Measurements from ENCODE around the gene OR10G3. TPM values are rescaled to one million over a fixed set of nuclear protein-coding genes. Genes with fewer than 3 reads are reported as not detected.
A peak's percentile ranks its signal among the peaks of the same experiment; 100 is the strongest.
"Not testable (repeated sequence)": the region's sequence is repeated elsewhere in the genome, so short reads cannot be mapped to it uniquely, and the experiment has no call there.

OR10G3 gene
- total and polyA plus RNA-seq, 2 of the 13 experiments (the other 11 are each of a cell fraction or from before 2014, with no cell fraction given) = not detected

DNA sequence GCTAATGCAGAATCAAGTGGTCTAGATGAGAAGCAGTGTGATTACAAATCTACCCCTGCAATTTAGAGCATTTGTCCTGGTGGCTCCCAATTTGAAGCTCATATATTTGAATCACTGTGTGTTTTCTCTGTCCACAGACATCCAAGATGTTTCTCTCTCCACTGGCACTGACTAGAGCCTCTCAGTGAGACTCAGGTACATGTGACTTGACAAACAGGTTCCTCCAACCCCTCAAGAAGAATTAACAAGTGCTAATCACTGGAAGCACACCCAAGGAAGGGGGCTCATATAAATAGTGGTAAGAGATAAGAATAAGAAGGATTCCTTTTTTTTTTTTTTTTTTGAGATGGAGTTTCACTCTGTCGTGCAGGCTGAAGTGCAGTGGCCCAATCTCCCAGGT, 34.4 kb upstream of the OR10G3 start (continued):
- TF ChIP-seq HDAC1 (CRISPR knock-in tag; IDR thresholded peaks at IDR 0.05) = no peak

DNA sequence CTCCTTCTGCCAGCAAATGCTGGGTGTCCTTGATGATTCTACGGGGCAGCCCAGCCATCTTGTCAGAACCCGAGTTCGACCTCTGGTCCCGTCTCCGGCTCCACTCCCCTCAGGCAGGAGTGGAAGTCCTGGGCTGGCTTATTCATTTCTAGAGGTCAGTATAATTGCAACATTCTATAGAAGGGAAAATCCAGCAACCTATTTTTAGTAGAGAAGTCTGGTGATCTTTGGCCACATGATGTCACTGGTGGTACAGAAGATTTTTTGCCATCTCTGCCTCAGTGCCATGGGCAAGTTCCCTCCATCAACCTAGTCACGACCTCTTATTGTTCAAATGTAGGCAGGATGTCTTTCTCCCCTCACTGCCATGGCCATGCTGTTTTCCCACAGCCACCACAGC, 32.4 kb upstream of the OR10G3 start:
- H2AFZ ChIP-seq (ENCODE audit: low read length) = no peak overlapping the region
- H3K4me1 ChIP-seq (ENCODE audit: insufficient read depth, low read length) = no peaks in the 10 kb centered on the region
- no peaks in the 10 kb centered on the region for H4K20me1 ChIP-seq (ENCODE audit: insufficient read depth, low read length)
- DNase-seq (ENCODE audit: low spot score) (no peak), FAIRE-seq (no peak), ATAC-seq (peak; percentile 54)
- no TSS peak for BruUV-seq (replicated peaks)
- no peaks in the 10 kb centered on the region for H3K9me3 ChIP-seq (ENCODE audit: low read length)
- no peaks in the 10 kb centered on the region for H3K79me2 ChIP-seq (ENCODE audit: insufficient read depth, low read length)
- TF ChIP-seq, protein P1, sequence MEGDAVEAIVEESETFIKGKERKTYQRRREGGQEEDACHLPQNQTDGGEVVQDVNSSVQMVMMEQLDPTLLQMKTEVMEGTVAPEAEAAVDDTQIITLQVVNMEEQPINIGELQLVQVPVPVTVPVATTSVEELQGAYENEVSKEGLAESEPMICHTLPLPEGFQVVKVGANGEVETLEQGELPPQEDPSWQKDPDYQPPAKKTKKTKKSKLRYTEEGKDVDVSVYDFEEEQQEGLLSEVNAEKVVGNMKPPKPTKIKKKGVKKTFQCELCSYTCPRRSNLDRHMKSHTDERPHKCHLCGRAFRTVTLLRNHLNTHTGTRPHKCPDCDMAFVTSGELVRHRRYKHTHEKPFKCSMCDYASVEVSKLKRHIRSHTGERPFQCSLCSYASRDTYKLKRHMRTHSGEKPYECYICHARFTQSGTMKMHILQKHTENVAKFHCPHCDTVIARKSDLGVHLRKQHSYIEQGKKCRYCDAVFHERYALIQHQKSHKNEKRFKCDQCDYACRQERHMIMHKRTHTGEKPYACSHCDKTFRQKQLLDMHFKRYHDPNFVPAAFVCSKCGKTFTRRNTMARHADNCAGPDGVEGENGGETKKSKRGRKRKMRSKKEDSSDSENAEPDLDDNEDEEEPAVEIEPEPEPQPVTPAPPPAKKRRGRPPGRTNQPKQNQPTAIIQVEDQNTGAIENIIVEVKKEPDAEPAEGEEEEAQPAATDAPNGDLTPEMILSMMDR (CRISPR knock-in tag; IDR thresholded peaks at IDR 0.05) = 0 out of 2 replicates have a peak, but pooled peaks have one; percentile 18
- TF ChIP-seq ZNF281 (CRISPR knock-in tag; IDR thresholded peaks at IDR 0.05; ENCODE audit: borderline replicate concordance) = no peak
- no peak overlapping the region for H3K4me3 ChIP-seq (replicated peaks in 1 of 3; ENCODE audit: insufficient read depth in 1 of 3, low read depth in 2 of 3, low read length in 3 of 3)
- POLR2A ChIA-PET = no interaction called here
- intact Hi-C loops (cut with micrococcal nuclease; ENCODE audit: unreplicated experiment) = no loop called here
- no peak overlapping the region for H3K4me2 ChIP-seq (ENCODE audit: low read depth, low read length)
- no peaks in the 10 kb centered on the region for H3K36me3 ChIP-seq (replicated peaks in 1 of 2; ENCODE audit: control insufficient read depth in 1 of 2, insufficient read depth in 2 of 2, low read length in 2 of 2)
- CTCF ChIA-PET (ENCODE audit: low intra/inter-chr PET ratio, low total read pairs) = no interaction called here
- H3K27ac ChIP-seq (ENCODE audit: extremely low read length, insufficient read depth, low read length) = no peak overlapping the region
- 0 out of 5 replicates have a peak, but pooled peaks cover 0 to 12% of the 10 kb centered on the region in 2 experiments for H3K27me3 ChIP-seq (ENCODE audit: control insufficient read depth in 1 of 2, insufficient read depth in 2 of 2, low read length in 2 of 2)
- WGBS (ENCODE audit: low lambda C conversion rate) = 1% methylated on average over 6 of the region's 6 CpGs
- in situ Hi-C loops (cut with HindIII; ENCODE audit: extremely low pct_ligation_motif_present, low pct_unique_long_range_greater_than_20kb) = loop anchor here (25.0 kb wide), 1 partner anchor 100 kb away; no protein-coding TSS in a partner anchor
- no peak overlapping the region for H3K9ac ChIP-seq (ENCODE audit: insufficient read depth, low read depth, low read length)

GRCh38 chr14:21602181-21602580, 22.3 kb upstream of the OR10G3 start:
- H3K4me3 ChIP-seq (replicated peaks in 1 of 3; ENCODE audit: insufficient read depth in 1 of 3, low read depth in 2 of 3, low read length in 3 of 3); H3K4me2 ChIP-seq (ENCODE audit: low read depth, low read length); intact Hi-C loops (cut with micrococcal nuclease; ENCODE audit: unreplicated experiment); CTCF ChIA-PET (ENCODE audit: low intra/inter-chr PET ratio, low total read pairs); H4K20me1 ChIP-seq (ENCODE audit: insufficient read depth, low read length); FAIRE-seq; H3K27ac ChIP-seq (ENCODE audit: extremely low read length, insufficient read depth, low read length); H3K36me3 ChIP-seq (replicated peaks in 1 of 2; ENCODE audit: control insufficient read depth in 1 of 2, insufficient read depth in 2 of 2, low read length in 2 of 2); POLR2A ChIA-PET; DNase-seq (ENCODE audit: low spot score); H3K4me1 ChIP-seq (ENCODE audit: insufficient read depth, low read length); BruUV-seq (replicated peaks); H2AFZ ChIP-seq (ENCODE audit: low read length); H3K79me2 ChIP-seq (ENCODE audit: insufficient read depth, low read length); H3K27me3 ChIP-seq (ENCODE audit: control insufficient read depth in 1 of 2, insufficient read depth in 2 of 2, low read length in 2 of 2); H3K9me3 ChIP-seq (ENCODE audit: low read length); H3K9ac ChIP-seq (ENCODE audit: insufficient read depth, low read depth, low read length): not testable (repeated sequence)
- WGBS (ENCODE audit: low lambda C conversion rate) = 38% methylated on average over 5 of the region's 8 CpGs
- peak; percentile 61 for ATAC-seq
- in situ Hi-C loops (cut with HindIII; ENCODE audit: extremely low pct_ligation_motif_present, low pct_unique_long_range_greater_than_20kb) = loop anchor here (25.0 kb wide), 1 partner anchor 110 kb away; no protein-coding TSS in a partner anchor

All from HepG2 (cell line).